ENCODE results near the gene ABHD5.
A peak's percentile ranks its signal among the peaks of the same experiment; 100 is the strongest.

GRCh38 chr3:43769097-43769884, 78.6 kb downstream of the ABHD5 start:
- TF ChIP-seq USF2 (CRISPR knock-in tag; IDR thresholded peaks at IDR 0.05) = no peak
- TF ChIP-seq CTCF (IDR thresholded peaks at IDR 0.05) = peak; percentile 95
- no peak for TF ChIP-seq CREB1 (CRISPR knock-in tag; IDR thresholded peaks at IDR 0.05)
- TF ChIP-seq SMAD4 (CRISPR knock-in tag; IDR thresholded peaks at IDR 0.05) = no peak
- no peak for TF ChIP-seq IRF1 (CRISPR knock-in tag; IDR thresholded peaks at IDR 0.05)
- TF ChIP-seq MAX (CRISPR knock-in tag; IDR thresholded peaks at IDR 0.05) = no peak
- TF ChIP-seq NR3C1 (CRISPR knock-in tag; conservative IDR thresholded peaks at IDR 0.05; ENCODE audit: low read depth) = no peak
- TF ChIP-seq ZNF317 (CRISPR knock-in tag; IDR thresholded peaks at IDR 0.05; ENCODE audit: borderline replicate concordance, low read depth) = no peak
